ENCODE data around the gene FURIN.

DNA sequence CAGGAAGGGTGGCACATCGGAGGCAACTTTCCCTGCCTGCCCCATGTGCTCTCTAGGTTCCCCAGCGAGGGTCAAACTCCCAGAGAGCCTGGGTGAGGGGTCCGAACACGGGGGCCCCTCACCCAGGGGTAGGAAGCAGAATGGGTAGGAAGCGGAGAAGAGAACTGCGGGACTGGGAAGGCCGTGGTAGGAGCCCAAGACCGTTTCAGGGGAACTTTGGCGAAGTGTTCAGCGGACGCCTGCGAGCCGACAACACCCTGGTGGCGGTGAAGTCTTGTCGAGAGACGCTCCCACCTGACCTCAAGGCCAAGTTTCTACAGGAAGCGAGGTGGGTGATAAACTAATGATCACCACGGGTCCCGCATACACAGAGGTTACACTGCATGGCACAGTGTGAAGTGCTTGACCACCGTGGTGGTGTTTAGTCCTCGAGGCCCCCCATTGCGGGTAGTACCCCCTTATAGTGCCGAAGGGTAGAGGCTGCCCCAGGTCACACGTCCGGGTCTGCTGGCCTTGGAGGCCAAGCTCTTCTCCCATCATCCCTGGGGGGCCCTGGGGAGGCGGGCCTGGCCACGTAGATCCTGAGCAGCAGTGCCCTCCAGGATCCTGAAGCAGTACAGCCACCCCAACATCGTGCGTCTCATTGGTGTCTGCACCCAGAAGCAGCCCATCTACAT lies 24.2 kb downstream of the FURIN start:
- TF ChIP-seq ZNF248 (tag by site-specific recombination; IDR thresholded peaks at IDR 0.05) (no peak), ZNF654 (tag by site-specific recombination; IDR thresholded peaks at IDR 0.05; ENCODE audit: low read depth) (no peak), ZNF2 (tag by site-specific recombination; IDR thresholded peaks at IDR 0.05) (no peak), ZNF561 (tag by site-specific recombination; IDR thresholded peaks at IDR 0.05; ENCODE audit: borderline replicate concordance) (no peak)
- TF ChIP-seq, protein P1, sequence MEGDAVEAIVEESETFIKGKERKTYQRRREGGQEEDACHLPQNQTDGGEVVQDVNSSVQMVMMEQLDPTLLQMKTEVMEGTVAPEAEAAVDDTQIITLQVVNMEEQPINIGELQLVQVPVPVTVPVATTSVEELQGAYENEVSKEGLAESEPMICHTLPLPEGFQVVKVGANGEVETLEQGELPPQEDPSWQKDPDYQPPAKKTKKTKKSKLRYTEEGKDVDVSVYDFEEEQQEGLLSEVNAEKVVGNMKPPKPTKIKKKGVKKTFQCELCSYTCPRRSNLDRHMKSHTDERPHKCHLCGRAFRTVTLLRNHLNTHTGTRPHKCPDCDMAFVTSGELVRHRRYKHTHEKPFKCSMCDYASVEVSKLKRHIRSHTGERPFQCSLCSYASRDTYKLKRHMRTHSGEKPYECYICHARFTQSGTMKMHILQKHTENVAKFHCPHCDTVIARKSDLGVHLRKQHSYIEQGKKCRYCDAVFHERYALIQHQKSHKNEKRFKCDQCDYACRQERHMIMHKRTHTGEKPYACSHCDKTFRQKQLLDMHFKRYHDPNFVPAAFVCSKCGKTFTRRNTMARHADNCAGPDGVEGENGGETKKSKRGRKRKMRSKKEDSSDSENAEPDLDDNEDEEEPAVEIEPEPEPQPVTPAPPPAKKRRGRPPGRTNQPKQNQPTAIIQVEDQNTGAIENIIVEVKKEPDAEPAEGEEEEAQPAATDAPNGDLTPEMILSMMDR (tag by site-specific recombination; IDR thresholded peaks at IDR 0.05) = no peak
- TF ChIP-seq, protein P2, sequence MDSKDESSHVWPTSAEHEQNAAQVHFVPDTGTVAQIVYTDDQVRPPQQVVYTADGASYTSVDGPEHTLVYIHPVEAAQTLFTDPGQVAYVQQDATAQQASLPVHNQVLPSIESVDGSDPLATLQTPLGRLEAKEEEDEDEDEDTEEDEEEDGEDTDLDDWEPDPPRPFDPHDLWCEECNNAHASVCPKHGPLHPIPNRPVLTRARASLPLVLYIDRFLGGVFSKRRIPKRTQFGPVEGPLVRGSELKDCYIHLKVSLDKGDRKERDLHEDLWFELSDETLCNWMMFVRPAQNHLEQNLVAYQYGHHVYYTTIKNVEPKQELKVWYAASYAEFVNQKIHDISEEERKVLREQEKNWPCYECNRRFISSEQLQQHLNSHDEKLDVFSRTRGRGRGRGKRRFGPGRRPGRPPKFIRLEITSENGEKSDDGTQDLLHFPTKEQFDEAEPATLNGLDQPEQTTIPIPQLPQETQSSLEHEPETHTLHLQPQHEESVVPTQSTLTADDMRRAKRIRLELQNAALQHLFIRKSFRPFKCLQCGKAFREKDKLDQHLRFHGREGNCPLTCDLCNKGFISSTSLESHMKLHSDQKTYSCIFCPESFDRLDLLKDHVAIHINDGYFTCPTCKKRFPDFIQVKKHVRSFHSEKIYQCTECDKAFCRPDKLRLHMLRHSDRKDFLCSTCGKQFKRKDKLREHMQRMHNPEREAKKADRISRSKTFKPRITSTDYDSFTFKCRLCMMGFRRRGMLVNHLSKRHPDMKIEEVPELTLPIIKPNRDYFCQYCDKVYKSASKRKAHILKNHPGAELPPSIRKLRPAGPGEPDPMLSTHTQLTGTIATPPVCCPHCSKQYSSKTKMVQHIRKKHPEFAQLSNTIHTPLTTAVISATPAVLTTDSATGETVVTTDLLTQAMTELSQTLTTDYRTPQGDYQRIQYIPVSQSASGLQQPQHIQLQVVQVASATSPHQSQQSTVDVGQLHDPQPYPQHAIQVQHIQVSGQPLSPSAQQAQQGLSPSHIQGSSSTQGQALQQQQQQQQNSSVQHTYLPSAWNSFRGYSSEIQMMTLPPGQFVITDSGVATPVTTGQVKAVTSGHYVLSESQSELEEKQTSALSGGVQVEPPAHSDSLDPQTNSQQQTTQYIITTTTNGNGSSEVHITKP (tag by site-specific recombination; IDR thresholded peaks at IDR 0.05) = no peak

All from HEK293 (cell line).